Effector memory CD4-positive, alpha-beta T cell (primary cell): Measurements from ENCODE around the gene CRLF1.
"Not testable (repeated sequence)": the region's sequence is repeated elsewhere in the genome, so short reads cannot be mapped to it uniquely, and the experiment has no call there.

Experiments
- DNase-seq, 3 donors: peaks; one replicate each; pipeline ENCODE4 v3.0.0-alpha.2; 2020
- H3K27ac ChIP-seq: 2 replicates; pipeline ENCODE4 v1.7.0; 2013; ENCODE audit warnings: mild to moderate bottlenecking, low read length, moderate library complexity; ENCODE audit not compliant: insufficient read depth, poor library complexity, severe bottlenecking
- H3K27me3 ChIP-seq: replicated peaks from 2 replicates; pipeline ENCODE4 v1.7.0; 2013; ENCODE audit warnings: mild to moderate bottlenecking, low read length; ENCODE audit not compliant: insufficient read depth, control insufficient read depth, poor library complexity, severe bottlenecking
- H3K36me3 ChIP-seq: 2 replicates; pipeline ENCODE4 v1.7.0; 2013; ENCODE audit warnings: mild to moderate bottlenecking, low read length, moderate library complexity; ENCODE audit not compliant: control insufficient read depth, insufficient read depth
- H3K4me1 ChIP-seq: 2 replicates; pipeline ENCODE4 v1.7.0; 2013; ENCODE audit warnings: low read length, mild to moderate bottlenecking; ENCODE audit not compliant: control insufficient read depth, insufficient read depth, poor library complexity, severe bottlenecking
- H3K4me3 ChIP-seq: 2 replicates; pipeline ENCODE4 v1.7.0; 2013; ENCODE audit warnings: low read length, low read depth, mild to moderate bottlenecking; ENCODE audit not compliant: insufficient read depth, poor library complexity, severe bottlenecking
- H3K9me3 ChIP-seq: 2 replicates; pipeline ENCODE4 v1.7.0; 2013; ENCODE audit warnings: mild to moderate bottlenecking, low read length, moderate library complexity; ENCODE audit not compliant: control insufficient read depth

CRLF1 gene

GRCh38 chr19:18592732-18593131 is 13.9 kb downstream of the CRLF1 start:
- peaks cover 27% of the 10 kb centered on the region for H3K4me1 ChIP-seq

GRCh38 chr19:18591735-18592385 is 14.7 kb downstream of the CRLF1 start:
- Histone ChIP-seq H3K4me1 (peaks cover 27% of the 10 kb centered on the region), H3K27ac (no peak overlapping the region)

More at GRCh38 chr19:18592732-18593131, 13.9 kb downstream of the CRLF1 start:
- H3K9me3 ChIP-seq, H3K27me3 ChIP-seq, H3K36me3 ChIP-seq, H3K4me3 ChIP-seq, DNase-seq, H3K27ac ChIP-seq: not testable (repeated sequence)

GRCh38 chr19:18590273-18591272 is 16.0 kb downstream of the CRLF1 start:
- no peak for DNase-seq
- Histone ChIP-seq H3K4me1 (peaks cover 27% of the 10 kb centered on the region), H3K27ac (no peak overlapping the region)

More at GRCh38 chr19:18591735-18592385, 14.7 kb downstream of the CRLF1 start:
- Histone ChIP-seq H3K36me3 (no peaks in the 10 kb centered on the region), H3K4me3 (no peak overlapping the region), H3K27me3 (no peaks in the 10 kb centered on the region), H3K9me3 (no peaks in the 10 kb centered on the region)
- no peak for DNase-seq

GRCh38 chr19:18589380-18590272 is 17.0 kb downstream of the CRLF1 start:
- Histone ChIP-seq H3K36me3 (no peaks in the 10 kb centered on the region), H3K27me3 (no peaks in the 10 kb centered on the region), H3K9me3 (no peaks in the 10 kb centered on the region), H3K4me3 (peak overlapping the region; percentile 64), H3K27ac (peak overlapping the region; percentile 91), H3K4me1 (peaks cover 23% of the 10 kb centered on the region)
- DNase-seq = peak in 1 of 3 donors; percentile 66

More at GRCh38 chr19:18590273-18591272, 16.0 kb downstream of the CRLF1 start:
- Histone ChIP-seq H3K27me3 (no peaks in the 10 kb centered on the region), H3K9me3 (no peaks in the 10 kb centered on the region), H3K36me3 (no peaks in the 10 kb centered on the region), H3K4me3 (no peak overlapping the region)

GRCh38 chr19:18588611-18589379 is 17.8 kb downstream of the CRLF1 start, which contains the start of gene REX1BD:
Gene REX1BD, plus strand, starts transcription at chr19:18588798. Its CDS starts 4 bp downstream, at chr19:18588802.
- Histone ChIP-seq H3K4me1 (peaks cover 18% of the 10 kb centered on the region), H3K27me3 (no peaks in the 10 kb centered on the region), H3K4me3 (peak within 1 kb of the TSS; percentile 64), H3K9me3 (no peaks in the 10 kb centered on the region), H3K36me3 (no peaks in the 10 kb centered on the region), H3K27ac (peak within 1 kb of the TSS; percentile 91)
- DNase-seq = peak; percentile 75 to 85 (median 78)

GRCh38 chr19:18587962-18588610 is 18.5 kb downstream of the CRLF1 start:
- Histone ChIP-seq H3K27ac (peak overlapping the region; percentile 91), H3K36me3 (no peaks in the 10 kb centered on the region), H3K9me3 (no peaks in the 10 kb centered on the region), H3K4me1 (peaks cover 18% of the 10 kb centered on the region), H3K4me3 (peak overlapping the region; percentile 64), H3K27me3 (no peaks in the 10 kb centered on the region)
- no peak for DNase-seq

- Histone ChIP-seq H3K36me3 (no peaks in the 10 kb centered on the region), H3K27ac (no peak overlapping the region), H3K27me3 (no peaks in the 10 kb centered on the region), H3K4me3 (no peak overlapping the region), H3K4me1 (peaks cover 18% of the 10 kb centered on the region), H3K9me3 (no peaks in the 10 kb centered on the region)
- no peak for DNase-seq
Measured at GRCh38 chr19:18587561-18587960, 19.0 kb downstream of the CRLF1 start.

- Histone ChIP-seq H3K4me3 (no peak overlapping the region), H3K27me3 (no peaks in the 10 kb centered on the region), H3K36me3 (no peaks in the 10 kb centered on the region), H3K27ac (no peak overlapping the region), H3K9me3 (no peaks in the 10 kb centered on the region), H3K4me1 (peaks cover 18% of the 10 kb centered on the region)
- no peak for DNase-seq
Measured at GRCh38 chr19:18586306-18586705, 20.3 kb downstream of the CRLF1 start.
